ENCODE measurements around the gene ADAMTSL2.

ADAMTSL2 gene

DNA sequence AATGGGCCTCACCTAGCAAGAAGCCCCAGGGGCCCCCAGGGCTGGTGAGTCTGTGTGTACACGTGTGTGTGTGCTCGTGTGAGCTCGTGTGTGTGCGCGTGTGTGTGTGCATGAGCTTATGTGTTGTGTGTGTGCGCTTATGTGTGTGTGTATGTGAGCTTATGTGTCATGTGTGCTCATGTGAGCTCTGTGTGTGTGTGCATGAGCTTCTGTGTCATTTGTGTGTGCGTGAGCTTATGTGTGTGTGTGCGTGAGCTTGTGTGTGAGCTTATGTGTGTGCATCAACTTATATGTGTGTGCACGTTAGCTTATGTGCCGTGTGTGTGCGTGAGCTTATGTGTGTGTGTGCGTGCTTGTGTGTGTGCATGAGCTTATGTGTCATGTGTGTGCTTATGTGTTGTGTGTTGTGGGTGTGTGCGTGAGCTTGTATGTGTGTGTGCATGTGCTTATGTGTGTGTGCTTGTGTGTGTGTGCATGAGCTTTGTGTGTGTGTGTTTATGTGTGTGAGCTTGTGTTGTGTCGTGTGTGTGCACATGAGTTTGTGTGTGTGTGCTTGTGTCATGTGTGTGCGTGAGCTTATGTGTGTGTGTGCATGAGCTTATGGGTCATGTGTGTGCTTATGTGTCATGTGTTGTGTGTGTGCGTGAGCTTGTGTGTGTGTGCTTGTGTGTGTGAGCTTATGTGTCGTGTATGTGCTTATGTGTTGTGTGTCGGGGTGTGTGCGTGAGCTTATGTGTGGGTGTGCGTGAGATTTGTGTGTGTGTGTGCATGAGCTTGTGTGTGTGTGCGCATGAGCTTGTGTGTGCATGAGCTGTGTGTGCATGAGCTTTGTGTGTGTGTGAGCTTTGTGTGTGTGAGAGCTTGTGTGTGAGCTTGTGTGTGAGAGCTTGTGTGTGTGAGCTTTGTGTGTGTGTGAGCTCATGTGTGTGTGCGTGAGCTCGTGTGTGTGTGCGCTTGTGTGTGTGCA is 38.9 kb upstream of the ADAMTSL2 start:
- TF ChIP-seq, protein P1, sequence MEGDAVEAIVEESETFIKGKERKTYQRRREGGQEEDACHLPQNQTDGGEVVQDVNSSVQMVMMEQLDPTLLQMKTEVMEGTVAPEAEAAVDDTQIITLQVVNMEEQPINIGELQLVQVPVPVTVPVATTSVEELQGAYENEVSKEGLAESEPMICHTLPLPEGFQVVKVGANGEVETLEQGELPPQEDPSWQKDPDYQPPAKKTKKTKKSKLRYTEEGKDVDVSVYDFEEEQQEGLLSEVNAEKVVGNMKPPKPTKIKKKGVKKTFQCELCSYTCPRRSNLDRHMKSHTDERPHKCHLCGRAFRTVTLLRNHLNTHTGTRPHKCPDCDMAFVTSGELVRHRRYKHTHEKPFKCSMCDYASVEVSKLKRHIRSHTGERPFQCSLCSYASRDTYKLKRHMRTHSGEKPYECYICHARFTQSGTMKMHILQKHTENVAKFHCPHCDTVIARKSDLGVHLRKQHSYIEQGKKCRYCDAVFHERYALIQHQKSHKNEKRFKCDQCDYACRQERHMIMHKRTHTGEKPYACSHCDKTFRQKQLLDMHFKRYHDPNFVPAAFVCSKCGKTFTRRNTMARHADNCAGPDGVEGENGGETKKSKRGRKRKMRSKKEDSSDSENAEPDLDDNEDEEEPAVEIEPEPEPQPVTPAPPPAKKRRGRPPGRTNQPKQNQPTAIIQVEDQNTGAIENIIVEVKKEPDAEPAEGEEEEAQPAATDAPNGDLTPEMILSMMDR (IDR thresholded peaks at IDR 0.05; ENCODE audit: low read depth, low read length, poor library complexity, severe bottlenecking): no peak
- no peak for TF ChIP-seq EZH2phosphoT487 (IDR thresholded peaks at IDR 0.05; ENCODE audit: borderline replicate concordance, low read length)
- H3K4me3 ChIP-seq (ENCODE audit: low read length): no peak overlapping the region
- H3K36me3 ChIP-seq (ENCODE audit: control insufficient read depth, low read length): no peaks in the 10 kb centered on the region
- no peaks in the 10 kb centered on the region for H3K27me3 ChIP-seq (ENCODE audit: control insufficient read depth, low read length)
- no peaks in the 10 kb centered on the region for H3K9me3 ChIP-seq (ENCODE audit: control insufficient read depth, insufficient read depth, low read length)
- no peaks in the 10 kb centered on the region for H3F3A ChIP-seq (ENCODE audit: control insufficient read depth, insufficient read depth)
- H3K4me2 ChIP-seq (ENCODE audit: low read length): no peak overlapping the region
- no peaks in the 10 kb centered on the region for H3K4me1 ChIP-seq (ENCODE audit: control insufficient read depth, low read length)
- H4K20me1 ChIP-seq (ENCODE audit: control insufficient read depth, insufficient read depth, low read depth, low read length): no peaks in the 10 kb centered on the region
- no peaks in the 10 kb centered on the region for H3K9me2 ChIP-seq (replicated peaks; ENCODE audit: control insufficient read depth, low read length)
- H3K27ac ChIP-seq (ENCODE audit: low read depth, low read length): no peak overlapping the region
- H3K79me2 ChIP-seq (ENCODE audit: control insufficient read depth, low read length): no peaks in the 10 kb centered on the region

DNA sequence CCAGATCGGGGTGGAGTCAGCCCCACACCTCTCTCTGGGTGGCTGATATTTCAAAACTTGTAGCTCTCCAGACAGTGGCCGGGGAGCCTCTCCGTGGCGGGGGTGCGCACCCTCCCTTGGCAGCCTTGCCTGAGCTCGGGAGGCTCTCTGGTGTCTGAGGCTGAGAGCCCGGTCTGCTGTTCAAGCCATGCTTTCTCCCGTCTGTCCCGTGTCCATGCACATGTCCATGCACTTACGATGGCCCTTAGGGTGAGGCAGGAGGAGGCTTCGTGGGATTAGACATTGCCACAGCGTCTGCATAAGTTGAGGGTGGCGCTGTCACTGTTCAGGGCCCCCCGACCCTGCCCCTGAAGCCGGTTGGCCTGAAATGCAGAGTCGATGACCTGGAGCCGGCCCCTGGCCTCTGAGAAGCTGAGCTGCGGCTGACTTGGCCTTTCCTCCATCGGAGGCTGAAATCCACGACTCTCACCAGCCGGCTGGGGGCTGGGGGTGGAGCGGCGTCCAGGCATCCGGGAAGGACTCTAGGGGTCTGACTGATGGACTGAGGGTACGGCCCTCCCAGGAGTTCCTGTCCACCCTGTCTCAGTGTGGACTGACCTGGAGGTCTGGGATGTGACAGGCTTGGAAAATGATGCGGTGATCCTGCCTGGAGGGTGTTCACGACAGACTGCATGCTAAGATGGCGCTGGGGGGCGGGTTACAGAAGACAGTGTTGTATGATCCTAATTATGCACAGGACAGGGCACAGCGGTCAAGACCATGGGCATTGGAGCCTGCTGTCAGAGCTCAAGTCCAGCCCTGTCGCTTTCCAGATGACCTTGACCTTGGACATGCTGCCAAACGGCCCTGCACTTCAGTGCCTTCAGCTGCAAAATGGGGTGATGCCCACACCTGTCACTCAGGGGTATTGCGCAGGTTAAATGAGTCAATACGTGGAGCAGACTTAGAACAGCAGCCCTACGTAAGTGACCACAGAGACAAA is 37.4 kb upstream of the ADAMTSL2 start:
- 0 out of 2 replicates have a peak, but pooled peaks cover under 1% of the 10 kb centered on the region for H3K27me3 ChIP-seq (ENCODE audit: control insufficient read depth, low read length)
- no peaks in the 10 kb centered on the region for H3K79me2 ChIP-seq (ENCODE audit: control insufficient read depth, low read length)
- no peak overlapping the region for H3K4me2 ChIP-seq (ENCODE audit: low read length)
- H4K20me1 ChIP-seq (ENCODE audit: control insufficient read depth, insufficient read depth, low read depth, low read length): no peaks in the 10 kb centered on the region
- no peaks in the 10 kb centered on the region for H3K9me2 ChIP-seq (replicated peaks; ENCODE audit: control insufficient read depth, low read length)
- H3K9me3 ChIP-seq (ENCODE audit: control insufficient read depth, insufficient read depth, low read length): peaks cover 7% of the 10 kb centered on the region; the same call in 1 of the 2 replicates
- TF ChIP-seq EZH2phosphoT487 (IDR thresholded peaks at IDR 0.05; ENCODE audit: borderline replicate concordance, low read length): no peak
- H3F3A ChIP-seq (ENCODE audit: control insufficient read depth, insufficient read depth): no peaks in the 10 kb centered on the region
- no peaks in the 10 kb centered on the region for H3K4me1 ChIP-seq (ENCODE audit: control insufficient read depth, low read length)
- H3K27ac ChIP-seq (ENCODE audit: low read depth, low read length): no peak overlapping the region
- no peaks in the 10 kb centered on the region for H3K36me3 ChIP-seq (ENCODE audit: control insufficient read depth, low read length)
- H3K4me3 ChIP-seq (ENCODE audit: low read length): no peak overlapping the region

DNA sequence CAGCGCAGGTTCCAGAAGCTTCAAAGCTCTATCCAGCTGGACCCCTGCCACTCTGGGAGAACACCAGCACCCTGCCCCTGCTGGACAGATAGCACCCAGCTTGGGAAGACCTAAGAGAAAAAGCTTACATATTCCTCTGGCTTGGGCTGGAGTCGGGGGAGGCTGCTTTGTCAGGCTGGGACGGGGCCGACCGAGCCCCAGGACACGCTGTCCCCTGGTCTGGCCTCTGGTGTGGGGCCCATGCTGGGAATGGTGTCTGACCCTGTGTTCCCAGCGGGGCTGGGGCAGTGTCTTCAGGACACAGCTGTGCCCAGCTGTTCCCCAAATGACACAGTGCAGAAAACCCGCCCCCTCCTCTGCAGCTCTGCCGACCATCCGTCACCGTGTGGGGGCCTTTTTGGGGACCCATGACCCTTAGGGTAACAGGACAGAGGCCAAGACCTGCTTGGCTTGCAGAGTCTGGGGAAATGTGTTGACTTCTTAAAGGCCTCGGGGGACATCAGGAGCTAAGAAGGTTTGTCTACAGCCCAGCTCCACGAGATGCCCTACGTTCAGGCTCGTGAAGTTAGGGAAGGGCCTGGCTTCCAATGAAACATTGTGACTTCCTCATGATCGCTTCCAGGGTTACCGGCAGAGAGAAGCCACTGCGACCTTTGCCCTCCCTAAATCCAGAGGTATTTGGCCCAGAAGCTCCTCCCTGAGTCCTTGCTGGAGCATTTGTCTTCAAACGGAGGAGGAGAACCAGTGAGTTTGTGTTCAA is 35.2 kb upstream of the ADAMTSL2 start:
- no peak overlapping the region for H3K4me3 ChIP-seq (ENCODE audit: low read length)
- no peak overlapping the region for H3K27ac ChIP-seq (ENCODE audit: low read depth, low read length)
- H3K79me2 ChIP-seq (ENCODE audit: control insufficient read depth, low read length): no peaks in the 10 kb centered on the region
- TF ChIP-seq, protein P1 (IDR thresholded peaks at IDR 0.05; ENCODE audit: low read depth, low read length, poor library complexity, severe bottlenecking): no peak
- TF ChIP-seq EZH2phosphoT487 (IDR thresholded peaks at IDR 0.05; ENCODE audit: borderline replicate concordance, low read length): no peak
- H3K4me2 ChIP-seq (ENCODE audit: low read length): no peak overlapping the region
- no peaks in the 10 kb centered on the region for H3F3A ChIP-seq (ENCODE audit: control insufficient read depth, insufficient read depth)
- H3K4me1 ChIP-seq (ENCODE audit: control insufficient read depth, low read length): no peaks in the 10 kb centered on the region
- 0 out of 2 replicates have a peak, but pooled peaks cover 5% of the 10 kb centered on the region for H3K27me3 ChIP-seq (ENCODE audit: control insufficient read depth, low read length)
- H3K9me3 ChIP-seq (ENCODE audit: control insufficient read depth, insufficient read depth, low read length): peaks cover 10% of the 10 kb centered on the region; the same call in 1 of the 2 replicates
- no peaks in the 10 kb centered on the region for H3K9me2 ChIP-seq (replicated peaks; ENCODE audit: control insufficient read depth, low read length)
- H3K36me3 ChIP-seq (ENCODE audit: control insufficient read depth, low read length): no peaks in the 10 kb centered on the region
- H4K20me1 ChIP-seq (ENCODE audit: control insufficient read depth, insufficient read depth, low read depth, low read length): no peaks in the 10 kb centered on the region

All from DOHH2 (cell line).